Ovary (tissue), 1 donor: ENCODE measurements around the gene ABL1.

Experiments used
- EP300 ChIP-seq: sonication (generic); formaldehyde crosslinking; IDR thresholded peaks from one replicate; pipeline ENCODE4 v1.6.1; 2017; ENCODE audit warnings: antibody characterized with exemption
- POLR2A ChIP-seq: fragments of 450-650 bp; IDR thresholded peaks from one replicate; pipeline ENCODE4 v1.6.1; 2017; ENCODE audit warnings: antibody characterized with exemption, mild to moderate bottlenecking, moderate library complexity

GRCh38 chr9:130864541-130864940 is 29.5 kb downstream of the ABL1 start:
- no peak for TF ChIP-seq EP300
- TF ChIP-seq POLR2A = no peak
